GM04503 (cell line): ENCODE measurements around the gene CST5.
"Not testable (repeated sequence)": the region's sequence is repeated elsewhere in the genome, so short reads cannot be mapped to it uniquely, and the experiment has no call there.

ENCODE experiments used
- DNase-seq: peaks from one replicate; pipeline ENCODE4 v3.0.0-alpha.2; 2012; ENCODE audit warnings: low read depth

CST5 gene

GRCh38 chr20:23889775-23890187 lies 10.2 kb upstream of the CST5 start:
- no peak for DNase-seq

GRCh38 chr20:23887856-23888255 lies 8.3 kb upstream of the CST5 start:
- DNase-seq, result no peak

- no peak for DNase-seq
Measured at GRCh38 chr20:23884771-23885162, 5.2 kb upstream of the CST5 start.

- no peak for DNase-seq
Measured at GRCh38 chr20:23884136-23884770, 4.7 kb upstream of the CST5 start.

- no peak for DNase-seq
Measured at GRCh38 chr20:23881371-23881770, 1.8 kb upstream of the CST5 start.

- no peak for DNase-seq
Measured at GRCh38 chr20:23880417-23880816, 869 bp upstream of the CST5 start.

- DNase-seq, result no peak
Measured at GRCh38 chr20:23879811-23880374, 345 bp upstream of the CST5 start.

GRCh38 chr20:23878787-23879186 lies 761 bp downstream of the CST5 start:
- DNase-seq, result no peak

- DNase-seq, result not testable (repeated sequence)
Measured at GRCh38 chr20:23878016-23878542, 1.5 kb downstream of the CST5 start.

- no peak for DNase-seq
Measured at GRCh38 chr20:23877524-23877923, 2.0 kb downstream of the CST5 start.

GRCh38 chr20:23875606-23876237 lies 3.8 kb downstream of the CST5 start:
- no peak for DNase-seq

GRCh38 chr20:23874747-23875146 lies 4.8 kb downstream of the CST5 start:
- no peak for DNase-seq

GRCh38 chr20:23873370-23874015 lies 6.1 kb downstream of the CST5 start:
- DNase-seq, result no peak

- DNase-seq, result no peak
Measured at GRCh38 chr20:23872065-23872464, 7.5 kb downstream of the CST5 start.

- no peak for DNase-seq
Measured at GRCh38 chr20:23870461-23870860, 9.1 kb downstream of the CST5 start.

- DNase-seq, result no peak
Measured at GRCh38 chr20:23869520-23869919, 10.0 kb downstream of the CST5 start.

- DNase-seq, result no peak
Measured at GRCh38 chr20:23868321-23868720, 11.2 kb downstream of the CST5 start.

GRCh38 chr20:23867152-23867776 lies 12.3 kb downstream of the CST5 start:
- DNase-seq, result no peak

- not testable (repeated sequence) for DNase-seq
Measured at GRCh38 chr20:23860771-23861170, 18.8 kb downstream of the CST5 start.

- DNase-seq, result no peak
Measured at GRCh38 chr20:23857962-23858595, 21.5 kb downstream of the CST5 start.

- no peak for DNase-seq
Measured at GRCh38 chr20:23856736-23857135, 22.8 kb downstream of the CST5 start.

- DNase-seq, result no peak
Measured at GRCh38 chr20:23856226-23856625, 23.3 kb downstream of the CST5 start.
